Prostate gland (tissue), 2 donors: ENCODE data around the gene GNG2. TPM values are rescaled to one million over a fixed set of nuclear protein-coding genes. Genes with fewer than 3 reads are reported as not detected.

Experiments
- DNase-seq: peaks from one replicate; pipeline ENCODE4 v3.0.0-alpha.2; 2019; ENCODE audit warnings: low spot score
- H3K27ac ChIP-seq, 2 donors: fragments of 200-600 bp; sonication (generic); 2 replicates each; pipeline ENCODE4 v1.5.1; 2017 to 2019
- H3K27me3 ChIP-seq: fragments of 200-600 bp; sonication (generic); replicated peaks from 2 replicates; pipeline ENCODE4 v1.5.1; 2019; ENCODE audit not compliant: insufficient read depth
- H3K36me3 ChIP-seq, 2 donors: fragments of 200-600 bp; sonication (generic); 1 replicate in 1 of 2; 2 replicates in 1 of 2; pipeline versions ENCODE4 v1.5.1 to v1.8.1; 2017 to 2019
- H3K4me1 ChIP-seq: fragments of 200-600 bp; sonication (generic); replicated peaks from 2 replicates; pipeline ENCODE4 v1.5.1; 2019
- H3K4me3 ChIP-seq, 2 donors: fragments of 200-600 bp; sonication (generic); 2 replicates each; pipeline ENCODE4 v1.5.1; 2017 to 2019
- H3K9me3 ChIP-seq: fragments of 200-600 bp; sonication (generic); 2 replicates; pipeline ENCODE4 v1.5.1; 2017
- CTCF ChIP-seq, 4 experiments: fragments of 200-600 bp in 2 of 4; fragments of 450-650 bp in 2 of 4; sonication (generic) in 2 of 4; IDR thresholded peaks; 1 replicate in 3 of 4; 2 replicates in 1 of 4; pipeline ENCODE4 v1.5.1; 2016 to 2019; ENCODE audit warnings: antibody characterized with exemption in 4 of 4, mild to moderate bottlenecking in 2 of 4, moderate library complexity in 2 of 4
- POLR2A ChIP-seq: fragments of 450-650 bp; IDR thresholded peaks from one replicate; pipeline ENCODE4 v1.6.1; 2016; ENCODE audit warnings: antibody characterized with exemption, mild to moderate bottlenecking
- POLR2AphosphoS5 ChIP-seq: sonication (generic); formaldehyde crosslinking; IDR thresholded peaks from one replicate; pipeline ENCODE4 v1.6.1; 2017; ENCODE audit warnings: antibody characterized with exemption
- WGBS: methylation state at CpG from one replicate; pipeline ENCODE4 v1.1.5; 2018; 5-methylcytosine and 5-hydroxymethylcytosine counted together
- intact Hi-C: fragments of 100-400 bp; cut with DNase I; formaldehyde crosslinking; loops from one replicate; pipeline ENCODE4 v1.14.2; 2022
- total RNA-seq, 2 donors: library from RNA; depleted of rRNA; stranded (reverse); fragments of >200 nt; gene quantifications; one replicate each; pipeline ENCODE4 v1.1.0, GENCODE V29; 2016

GNG2 gene
- total RNA-seq, 2 donors from 2014 or later: 2.7 to 120 TPM

- DNase-seq: no peak
- intact Hi-C loops: no loop called here
- H3K27me3 ChIP-seq: no peaks in the 10 kb centered on the region
- no peaks in the 10 kb centered on the region for H3K36me3 ChIP-seq
- no peaks in the 10 kb centered on the region for H3K9me3 ChIP-seq
- WGBS: 66% methylated on average over 5 of the region's 5 CpGs
- no peak overlapping the region for H3K27ac ChIP-seq
- no peak overlapping the region for H3K4me3 ChIP-seq
- no peak for TF ChIP-seq POLR2AphosphoS5
- no peak for TF ChIP-seq POLR2A
- TF ChIP-seq CTCF (IDR thresholded peaks at IDR 0.05): no peak
- H3K4me1 ChIP-seq: no peaks in the 10 kb centered on the region
These were observed 5.7 kb downstream of the GNG2 start for GRCh38 chr14:51865953-51866747.

- no peak for TF ChIP-seq CTCF (IDR thresholded peaks at IDR 0.05)
- TF ChIP-seq POLR2A: no peak
- TF ChIP-seq POLR2AphosphoS5: no peak
- no peak overlapping the region for H3K4me3 ChIP-seq
- H3K27me3 ChIP-seq: no peaks in the 10 kb centered on the region
- WGBS: 93% methylated on average over 2 of the region's 2 CpGs
- no peak overlapping the region for H3K27ac ChIP-seq
- no peaks in the 10 kb centered on the region for H3K36me3 ChIP-seq
- intact Hi-C loops: no loop called here
- no peak for DNase-seq
- no peaks in the 10 kb centered on the region for H3K4me1 ChIP-seq
- H3K9me3 ChIP-seq: no peaks in the 10 kb centered on the region
These were observed 7.3 kb downstream of the GNG2 start for GRCh38 chr14:51867741-51868140.

GRCh38 chr14:51868405-51868804, 8.0 kb downstream of the GNG2 start:
- TF ChIP-seq CTCF (IDR thresholded peaks at IDR 0.05) (no peak), POLR2AphosphoS5 (no peak), POLR2A (no peak)
- Histone ChIP-seq H3K4me3 (no peak overlapping the region), H3K27me3 (no peaks in the 10 kb centered on the region), H3K9me3 (no peaks in the 10 kb centered on the region), H3K27ac (no peak overlapping the region), H3K36me3 (no peaks in the 10 kb centered on the region), H3K4me1 (no peaks in the 10 kb centered on the region)
- no peak for DNase-seq
- WGBS: 91% methylated on average over 2 of the region's 2 CpGs
- intact Hi-C loops: no loop called here

GRCh38 chr14:51869411-51870100, 9.1 kb downstream of the GNG2 start:
- intact Hi-C loops: no loop called here
- DNase-seq: no peak
- H3K27ac ChIP-seq: no peak overlapping the region
- no peaks in the 10 kb centered on the region for H3K4me1 ChIP-seq
- no peak for TF ChIP-seq CTCF (IDR thresholded peaks at IDR 0.05)
- TF ChIP-seq POLR2A: no peak
- no peak for TF ChIP-seq POLR2AphosphoS5
- no peaks in the 10 kb centered on the region for H3K27me3 ChIP-seq
- 93% methylated on average over 9 of the region's 9 CpGs for WGBS
- H3K36me3 ChIP-seq: no peaks in the 10 kb centered on the region
- no peak overlapping the region for H3K4me3 ChIP-seq
- H3K9me3 ChIP-seq: no peaks in the 10 kb centered on the region

- intact Hi-C loops: no loop called here
- H3K4me1 ChIP-seq: no peaks in the 10 kb centered on the region
- TF ChIP-seq POLR2AphosphoS5 (no peak), POLR2A (no peak), CTCF (IDR thresholded peaks at IDR 0.05) (no peak)
- no peaks in the 10 kb centered on the region for H3K9me3 ChIP-seq
- DNase-seq: no peak
- no peak overlapping the region for H3K27ac ChIP-seq
- H3K36me3 ChIP-seq: no peaks in the 10 kb centered on the region
- H3K4me3 ChIP-seq: no peak overlapping the region
- no peaks in the 10 kb centered on the region for H3K27me3 ChIP-seq
- 94% methylated on average over 2 of the region's 2 CpGs for WGBS
These were observed 10.2 kb downstream of the GNG2 start for GRCh38 chr14:51870606-51871005.
